ENCODE results near the gene HOMER3.

- TF ChIP-seq POLR2A (IDR thresholded peaks at IDR 0.05) (no peak), CTCF (IDR thresholded peaks at IDR 0.05) (peak in 1 of 12 donors; percentile 6)
Observed at GRCh38 chr19:18941628-18942354, 774 bp upstream of the HOMER3 start.

Measured in heart left ventricle (tissue), 13 donors.